WTC11 (cell line): ENCODE results near the gene ADNP2. TPM values are rescaled to one million over a fixed set of nuclear protein-coding genes. Genes with fewer than 3 reads are reported as not detected.

Experiments used
- ATAC-seq: fragments of 200-7000 bp; cut with Tn5 transposase; 2 replicates; pipeline ENCODE4 v1.10.0; 2021; ENCODE audit warnings: mild to moderate bottlenecking, moderate library complexity
- Bru-seq: library from RNA; stranded (reverse); fragments of 400-500 nt; gene quantifications from one replicate; lab custom pipeline; 2021; lab: Mats Ljungman, UMichigan
- CTCF ChIA-PET: fragments of 300-600 bp; sonication (Branson Sonifier 250); formaldehyde crosslinking; loops from one replicate; lab custom pipeline; 2021; ENCODE audit warnings: antibody characterized with exemption; lab: Charles Lee
- POLR2A ChIA-PET: fragments of 350-600 bp; sonication (Branson Sonifier 250); formaldehyde crosslinking; loops from one replicate; lab custom pipeline; 2021; ENCODE audit warnings: antibody characterized with exemption; lab: Charles Lee
- DNase-seq: peaks from one replicate; pipeline ENCODE4 v3.0.0; 2021; ENCODE audit warnings: low spot score
- H3K27ac Mint-ChIP-seq: 2 replicates; pipeline ENCODE4 v1.8.0; 2021; ENCODE audit warnings: mixed read lengths
- H3K27me3 Mint-ChIP-seq: 2 replicates; pipeline ENCODE4 v1.8.0; 2021; ENCODE audit warnings: low read depth, mild to moderate bottlenecking, moderate library complexity, mixed read lengths
- H3K36me3 Mint-ChIP-seq: 2 replicates; pipeline ENCODE4 v1.8.0; 2021; ENCODE audit warnings: mixed read lengths
- H3K4me1 Mint-ChIP-seq: 2 replicates; pipeline ENCODE4 v1.8.0; 2022; ENCODE audit warnings: mixed read lengths
- H3K4me3 Mint-ChIP-seq: 2 replicates; pipeline ENCODE4 v1.8.0; 2021; ENCODE audit warnings: mild to moderate bottlenecking, moderate library complexity, mixed read lengths
- H3K9me3 Mint-ChIP-seq: 2 replicates; pipeline ENCODE4 v1.8.0; 2021; ENCODE audit warnings: mixed read lengths
- ATF1 ChIP-seq: sonication (generic); formaldehyde crosslinking; IDR thresholded peaks from 2 replicates; pipeline ENCODE4 v1.8.1; 2023; ENCODE audit warnings: mild to moderate bottlenecking, moderate library complexity, missing genetic modification reagents
- CBFB ChIP-seq: sonication (generic); formaldehyde crosslinking; IDR thresholded peaks from 2 replicates; pipeline ENCODE4 v1.8.1; 2022; ENCODE audit warnings: mild to moderate bottlenecking, low read depth, missing genetic modification reagents
- CDX4 ChIP-seq: fragments of 250-450 bp; sonication (Bioruptor Pico); IDR thresholded peaks from 2 replicates; pipeline ENCODE4 v1.9.0; 2021; ENCODE audit warnings: moderate library complexity, mild to moderate bottlenecking, inconsistent platforms, borderline replicate concordance
- CREM ChIP-seq: sonication (generic); formaldehyde crosslinking; IDR thresholded peaks from 2 replicates; pipeline ENCODE4 v1.8.1; 2022; ENCODE audit warnings: mild to moderate bottlenecking, missing genetic modification reagents, moderate library complexity
- EMX1 ChIP-seq: fragments of 250-450 bp; sonication (Bioruptor Pico); IDR thresholded peaks from 2 replicates; pipeline ENCODE4 v1.8.0; 2021; ENCODE audit warnings: mild to moderate bottlenecking
- FOXJ3 ChIP-seq: sonication (generic); formaldehyde crosslinking; IDR thresholded peaks from 2 replicates; pipeline ENCODE4 v1.9.0; 2021; ENCODE audit warnings: missing genetic modification reagents, mild to moderate bottlenecking, borderline replicate concordance
- FOXK1 ChIP-seq: sonication (generic); formaldehyde crosslinking; IDR thresholded peaks from 2 replicates; pipeline ENCODE4 v1.8.0; 2022; ENCODE audit warnings: mild to moderate bottlenecking, moderate library complexity, missing genetic modification reagents
- GRHL2 ChIP-seq: fragments of 250-450 bp; sonication (Bioruptor Pico); IDR thresholded peaks from 2 replicates; pipeline ENCODE4 v1.8.0; 2022; ENCODE audit warnings: mild to moderate bottlenecking, moderate library complexity; ENCODE audit not compliant: insufficient replicate concordance, severe bottlenecking
- GTF2I ChIP-seq: fragments of 250-450 bp; sonication (Bioruptor Pico); conservative IDR thresholded peaks from 2 replicates; pipeline ENCODE4 v1.4.0; 2021; ENCODE audit warnings: mild to moderate bottlenecking
- MAX ChIP-seq: sonication (generic); formaldehyde crosslinking; IDR thresholded peaks from 2 replicates; pipeline ENCODE4 v1.8.0; 2022; ENCODE audit warnings: mild to moderate bottlenecking, missing genetic modification reagents
- MYBL2 ChIP-seq: sonication (generic); formaldehyde crosslinking; IDR thresholded peaks from 2 replicates; pipeline ENCODE4 v1.8.1; 2023; ENCODE audit warnings: mild to moderate bottlenecking, moderate library complexity, missing genetic modification reagents
- NFYB ChIP-seq: sonication (generic); formaldehyde crosslinking; conservative IDR thresholded peaks from 2 replicates; pipeline ENCODE4 v1.8.0; 2022; ENCODE audit warnings: low read depth, missing genetic modification reagents
- SMAD3 ChIP-seq: sonication (generic); formaldehyde crosslinking; IDR thresholded peaks from 2 replicates; pipeline ENCODE4 v1.8.0; 2022; ENCODE audit warnings: missing genetic modification reagents, mild to moderate bottlenecking, borderline replicate concordance
- SP1 ChIP-seq: sonication (generic); formaldehyde crosslinking; conservative IDR thresholded peaks from 2 replicates; pipeline ENCODE4 v1.8.1; 2022; ENCODE audit warnings: missing genetic modification reagents
- TCF7 ChIP-seq: sonication (generic); formaldehyde crosslinking; IDR thresholded peaks from 2 replicates; pipeline ENCODE4 v1.8.0; 2022; ENCODE audit warnings: mild to moderate bottlenecking, low read depth, missing genetic modification reagents, moderate library complexity
- USF1 ChIP-seq: sonication (generic); formaldehyde crosslinking; IDR thresholded peaks from 2 replicates; pipeline ENCODE4 v1.8.0; 2022; ENCODE audit warnings: mild to moderate bottlenecking, missing genetic modification reagents
- USF2 ChIP-seq: sonication (generic); formaldehyde crosslinking; IDR thresholded peaks from 2 replicates; pipeline ENCODE4 v1.8.1; 2023; ENCODE audit warnings: mild to moderate bottlenecking, missing genetic modification reagents, moderate library complexity
- ZBTB21 ChIP-seq: sonication (generic); formaldehyde crosslinking; IDR thresholded peaks from 2 replicates; pipeline ENCODE4 v1.8.1; 2023; ENCODE audit warnings: mild to moderate bottlenecking, missing genetic modification reagents, borderline replicate concordance
- ZNF317 ChIP-seq: sonication (generic); formaldehyde crosslinking; IDR thresholded peaks from 2 replicates; pipeline ENCODE4 v1.8.1; 2023; ENCODE audit warnings: low read depth, mild to moderate bottlenecking, moderate library complexity, missing genetic modification reagents, borderline replicate concordance
- ZNF671 ChIP-seq: fragments of 250-450 bp; sonication (Bioruptor Pico); IDR thresholded peaks from 2 replicates; pipeline ENCODE4 v1.8.0; 2021; ENCODE audit warnings: mild to moderate bottlenecking
- long read RNA-seq, 3 experiments: library from RNA in 1 of 3; library from capped mRNA in 1 of 3; library from polyadenylated mRNA in 1 of 3; unstranded in 2 of 3; stranded (forward) in 1 of 3; transcript quantifications; one replicate each; pipeline ENCODE4 v2.0.0, GENCODE V29; 2021
- total RNA-seq: library from RNA; stranded (reverse); gene quantifications from 3 replicates; pipeline ENCODE4 v1.2.3, GENCODE V29; 2021
- TF ChIP-seq, protein P1 (sequence below): sonication (generic); formaldehyde crosslinking; IDR thresholded peaks from 2 replicates; pipeline ENCODE4 v1.8.0; 2022; ENCODE audit warnings: mild to moderate bottlenecking, missing genetic modification reagents

The ADNP2 gene, protein sequence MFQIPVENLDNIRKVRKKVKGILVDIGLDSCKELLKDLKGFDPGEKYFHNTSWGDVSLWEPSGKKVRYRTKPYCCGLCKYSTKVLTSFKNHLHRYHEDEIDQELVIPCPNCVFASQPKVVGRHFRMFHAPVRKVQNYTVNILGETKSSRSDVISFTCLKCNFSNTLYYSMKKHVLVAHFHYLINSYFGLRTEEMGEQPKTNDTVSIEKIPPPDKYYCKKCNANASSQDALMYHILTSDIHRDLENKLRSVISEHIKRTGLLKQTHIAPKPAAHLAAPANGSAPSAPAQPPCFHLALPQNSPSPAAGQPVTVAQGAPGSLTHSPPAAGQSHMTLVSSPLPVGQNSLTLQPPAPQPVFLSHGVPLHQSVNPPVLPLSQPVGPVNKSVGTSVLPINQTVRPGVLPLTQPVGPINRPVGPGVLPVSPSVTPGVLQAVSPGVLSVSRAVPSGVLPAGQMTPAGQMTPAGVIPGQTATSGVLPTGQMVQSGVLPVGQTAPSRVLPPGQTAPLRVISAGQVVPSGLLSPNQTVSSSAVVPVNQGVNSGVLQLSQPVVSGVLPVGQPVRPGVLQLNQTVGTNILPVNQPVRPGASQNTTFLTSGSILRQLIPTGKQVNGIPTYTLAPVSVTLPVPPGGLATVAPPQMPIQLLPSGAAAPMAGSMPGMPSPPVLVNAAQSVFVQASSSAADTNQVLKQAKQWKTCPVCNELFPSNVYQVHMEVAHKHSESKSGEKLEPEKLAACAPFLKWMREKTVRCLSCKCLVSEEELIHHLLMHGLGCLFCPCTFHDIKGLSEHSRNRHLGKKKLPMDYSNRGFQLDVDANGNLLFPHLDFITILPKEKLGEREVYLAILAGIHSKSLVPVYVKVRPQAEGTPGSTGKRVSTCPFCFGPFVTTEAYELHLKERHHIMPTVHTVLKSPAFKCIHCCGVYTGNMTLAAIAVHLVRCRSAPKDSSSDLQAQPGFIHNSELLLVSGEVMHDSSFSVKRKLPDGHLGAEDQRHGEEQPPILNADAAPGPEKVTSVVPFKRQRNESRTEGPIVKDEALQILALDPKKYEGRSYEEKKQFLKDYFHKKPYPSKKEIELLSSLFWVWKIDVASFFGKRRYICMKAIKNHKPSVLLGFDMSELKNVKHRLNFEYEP
- total RNA-seq (46.5 to 56.0 TPM (median 49.0 TPM) in 3 replicates), Bru-seq, nascent RNA (percentile 94 among the genes with signal in this experiment)
- long read RNA-seq, experiment 1, full-length matches to known transcripts = 82 of 149 reads
- long read RNA-seq, experiment 1, partial matches to known transcripts = 58 of 149 reads
- long read RNA-seq, experiment 1, other reads (novel, unspliced or antisense) = 9 of 149 reads
- long read RNA-seq, experiment 2, full-length matches to known transcripts = 19 of 70 reads
- long read RNA-seq, experiment 2, partial matches to known transcripts = 1 of 70 reads
- long read RNA-seq, experiment 2, other reads (novel, unspliced or antisense) = 50 of 70 reads
- long read RNA-seq, experiment 3, partial matches to known transcripts = 0 of 3 reads
- long read RNA-seq, experiment 3, other reads (novel, unspliced or antisense) = 2 of 3 reads

GRCh38 chr18:80108739-80109675 lies at the start of gene ADNP2:
Gene ADNP2, plus strand, starts transcription at chr18:80109262. Its CDS starts 8,281 bp downstream, at chr18:80117543.
- 0 out of 2 replicates have a peak, but pooled peaks cover 6% of the 10 kb centered on the region for H3K9me3 Mint-ChIP-seq
- DNase-seq = peak; percentile 94

GRCh38 chr18:80059945-80060344 lies 49.1 kb upstream of the ADNP2 start:
- ChIA-PET CTCF (no interaction called here), POLR2A (no interaction called here)
- Mint-ChIP-seq H3K36me3 (peaks cover 59% of the 10 kb centered on the region), H3K4me1 (no peaks in the 10 kb centered on the region), H3K4me3 (no peak overlapping the region), H3K27ac (no peak overlapping the region), H3K27me3 (peaks cover 14% of the 10 kb centered on the region), H3K9me3 (peaks cover 81% of the 10 kb centered on the region)
- DNase-seq (no peak), ATAC-seq (no peak)
- no peak for TF ChIP-seq ZNF317 (CRISPR knock-in tag)

More at GRCh38 chr18:80108739-80109675, at the start of gene ADNP2:
- peaks cover 65% of the 10 kb centered on the region for H3K4me1 Mint-ChIP-seq
- POLR2A ChIA-PET = interaction anchor here (0.5 to 1.0 kb wide), 3 partner anchors 12 to 74 kb away, joined by 3 to 6 read pairs (median 4); no protein-coding TSS in a partner anchor
- TF ChIP-seq SP1 (CRISPR knock-in tag) = peak; percentile 62
- no peak for TF ChIP-seq SMAD3 (CRISPR knock-in tag)
- no peak for TF ChIP-seq GRHL2 (CRISPR knock-in tag)
- peak; percentile 39; the same call in 1 of the 2 replicates for TF ChIP-seq MAX
- peak; percentile 83 for TF ChIP-seq NFYB
- TF ChIP-seq CREM (CRISPR knock-in tag) = peak; percentile 76; the same call in 1 of the 2 replicates
- peak; percentile 92 for TF ChIP-seq USF1 (CRISPR knock-in tag)
- no peak for TF ChIP-seq FOXK1 (CRISPR knock-in tag)
- 0 out of 2 replicates have a peak, but pooled peaks have one; percentile 13 for TF ChIP-seq ZNF671 (CRISPR knock-in tag)
- peak; percentile 94 for TF ChIP-seq USF2 (CRISPR knock-in tag)
- TF ChIP-seq, all 79 proteins: peak for 7
- CTCF ChIA-PET = interaction anchor here (1.0 to 1.3 kb wide), 3 partner anchors 38 to 75 kb away, joined by 3 to 5 read pairs (median 5); no protein-coding TSS in a partner anchor
- Mint-ChIP-seq H3K27ac (peak within 1 kb of the TSS; percentile 84; the same call in 1 of the 2 replicates), H3K4me3 (peak within 1 kb of the TSS; percentile 75), H3K36me3 (peaks cover 5% of the 10 kb centered on the region), H3K27me3 (no peaks in the 10 kb centered on the region)
- ATAC-seq = peak; percentile 80

- ATAC-seq = no peak
- Mint-ChIP-seq H3K4me1 (no peaks in the 10 kb centered on the region), H3K27me3 (no peaks in the 10 kb centered on the region; the same call in none of the 2 replicates), H3K27ac (no peak overlapping the region), H3K9me3 (peaks cover 26% of the 10 kb centered on the region), H3K36me3 (peaks cover 24% of the 10 kb centered on the region), H3K4me3 (no peak overlapping the region)
- POLR2A ChIA-PET = no interaction called here
- no peak for DNase-seq
- CTCF ChIA-PET = interaction anchor here (0.5 kb wide), 1 partner anchor 131 kb away, joined by 3 read pairs; no protein-coding TSS in a partner anchor
- TF ChIP-seq CDX4 = no peak
- no peak for TF ChIP-seq EMX1 (CRISPR knock-in tag)
- no peak for TF ChIP-seq TCF7 (CRISPR knock-in tag)
- no peak for TF ChIP-seq NFYB
- no peak for TF ChIP-seq CBFB (CRISPR knock-in tag)
- TF ChIP-seq GTF2I = no peak
- TF ChIP-seq, protein P1, sequence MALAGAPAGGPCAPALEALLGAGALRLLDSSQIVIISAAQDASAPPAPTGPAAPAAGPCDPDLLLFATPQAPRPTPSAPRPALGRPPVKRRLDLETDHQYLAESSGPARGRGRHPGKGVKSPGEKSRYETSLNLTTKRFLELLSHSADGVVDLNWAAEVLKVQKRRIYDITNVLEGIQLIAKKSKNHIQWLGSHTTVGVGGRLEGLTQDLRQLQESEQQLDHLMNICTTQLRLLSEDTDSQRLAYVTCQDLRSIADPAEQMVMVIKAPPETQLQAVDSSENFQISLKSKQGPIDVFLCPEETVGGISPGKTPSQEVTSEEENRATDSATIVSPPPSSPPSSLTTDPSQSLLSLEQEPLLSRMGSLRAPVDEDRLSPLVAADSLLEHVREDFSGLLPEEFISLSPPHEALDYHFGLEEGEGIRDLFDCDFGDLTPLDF = no peak
- TF ChIP-seq FOXJ3 (CRISPR knock-in tag) = no peak
- no peak for TF ChIP-seq FOXK1 (CRISPR knock-in tag)
- TF ChIP-seq MYBL2 (CRISPR knock-in tag) = no peak
- TF ChIP-seq ATF1 (CRISPR knock-in tag) = no peak
- TF ChIP-seq ZBTB21 (CRISPR knock-in tag) = no peak
Measured at GRCh38 chr18:80065705-80066104, 43.4 kb upstream of the ADNP2 start.
